HK-2 (cell line): ENCODE measurements around the gene ADCY7.

Experiments used
- DNase-seq: peaks from one replicate; pipeline ENCODE4 v3.0.0-alpha.2; 2018; ENCODE audit not compliant: unreplicated experiment

Gene ADCY7

GRCh38 chr16:50248845-50249244, 17.5 kb upstream of the ADCY7 start:
- DNase-seq, result no peak

- peak; percentile 81 for DNase-seq
Measured at GRCh38 chr16:50251375-50252081, 14.8 kb upstream of the ADCY7 start.

GRCh38 chr16:50252082-50252611, 14.2 kb upstream of the ADCY7 start:
- DNase-seq, result no peak

GRCh38 chr16:50252874-50253513, 13.4 kb upstream of the ADCY7 start:
- DNase-seq, result no peak

- DNase-seq, result no peak
Measured at GRCh38 chr16:50253514-50253910, 12.8 kb upstream of the ADCY7 start.

- no peak for DNase-seq
Measured at GRCh38 chr16:50254072-50254471, 12.3 kb upstream of the ADCY7 start.

- DNase-seq, result no peak
Measured at GRCh38 chr16:50255538-50255937, 10.8 kb upstream of the ADCY7 start.

GRCh38 chr16:50256604-50257003, 9.7 kb upstream of the ADCY7 start:
- no peak for DNase-seq

GRCh38 chr16:50257876-50258275, 8.5 kb upstream of the ADCY7 start:
- DNase-seq, result no peak

- DNase-seq, result no peak
Measured at GRCh38 chr16:50259334-50260205, 6.8 kb upstream of the ADCY7 start.

GRCh38 chr16:50260206-50261159, 5.9 kb upstream of the ADCY7 start:
- DNase-seq, result no peak

GRCh38 chr16:50261160-50261706, 5.1 kb upstream of the ADCY7 start:
- no peak for DNase-seq

- no peak for DNase-seq
Measured at GRCh38 chr16:50261707-50262235, 4.6 kb upstream of the ADCY7 start.

- no peak for DNase-seq
Measured at GRCh38 chr16:50263060-50263909, 3.1 kb upstream of the ADCY7 start.

- no peak for DNase-seq
Measured at GRCh38 chr16:50263940-50264929, 2.1 kb upstream of the ADCY7 start.

GRCh38 chr16:50265260-50265659, 1.1 kb upstream of the ADCY7 start:
- DNase-seq, result no peak

- DNase-seq, result no peak
Measured at GRCh38 chr16:50265716-50266336, 525 bp upstream of the ADCY7 start.

GRCh38 chr16:50267151-50267631, 840 bp downstream of the ADCY7 start:
- DNase-seq, result no peak
